ENCODE data around the gene SLC24A3.

DNA sequence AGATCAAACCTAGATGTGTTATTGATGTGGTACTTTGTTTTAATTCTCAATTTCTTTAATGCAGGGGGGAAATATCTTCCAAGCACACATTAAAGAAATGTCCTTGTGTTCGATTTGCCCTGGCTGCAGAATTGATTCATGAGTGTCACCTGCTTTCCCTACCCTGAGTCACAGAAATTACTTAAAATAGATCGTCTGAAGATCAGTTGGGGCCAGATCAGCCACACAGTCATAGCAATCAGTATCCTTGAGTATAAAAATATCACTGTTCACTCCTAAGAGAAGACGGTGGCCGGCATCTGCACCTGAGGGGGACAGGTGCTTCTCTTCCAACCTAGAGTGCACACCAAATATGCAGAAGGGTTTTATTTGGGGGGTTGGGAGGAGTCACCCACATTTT is 430.4 kb downstream of the SLC24A3 start:
- no peak for TF ChIP-seq EZH2phosphoT487 (IDR thresholded peaks at IDR 0.05; ENCODE audit: insufficient read depth, low read depth)
- TF ChIP-seq EZH2 (IDR thresholded peaks at IDR 0.05; ENCODE audit: insufficient read depth, poor library complexity, severe bottlenecking): no peak
